ENCODE results near the gene TRAPPC11. TPM values are rescaled to one million over a fixed set of nuclear protein-coding genes. Genes with fewer than 3 reads are reported as not detected.
A peak's percentile ranks its signal among the peaks of the same experiment; 100 is the strongest.

Gene TRAPPC11
- total RNA-seq (10 to 100 TPM; 15.0 to 19.2 (median 16.3) TPM), polyA plus RNA-seq (10 to 100 TPM in 1 of 2 donors, 1 to 10 TPM in 1; 8.6 to 12.1 TPM)

GRCh38 chr4:183659029-183659871 is at the start of gene TRAPPC11, which contains the start of gene RWDD4:
TSS of gene TRAPPC11 (plus strand) at chr4:183659293. CDS start at chr4:183663868, 4,575 bp downstream.
TSS of gene RWDD4 (minus strand) at chr4:183659185. CDS start at chr4:183658952, 233 bp downstream.
- FAIRE-seq: no peak

GRCh38 chr4:183610033-183610432 is 49.1 kb upstream of the TRAPPC11 start:
- intact Hi-C loops (cut with DNase I): no loop called here
- Histone ChIP-seq H3K36me3 (no peaks in the 10 kb centered on the region), H3K9me3 (no peaks in the 10 kb centered on the region), H3K4me3 (no peak overlapping the region), H3K27me3 (no peaks in the 10 kb centered on the region), H3K4me1 (peaks cover 0 to 3% (median 0%) of the 10 kb centered on the region in 3 donors), H3K27ac (no peak overlapping the region)
- FAIRE-seq (no peak), DNase-seq (no peak), ATAC-seq (no peak)
- 92 to 95% methylated on average over 2 of the region's 2 CpGs for WGBS, 2 donors
- TF ChIP-seq CTCF (IDR thresholded peaks at IDR 0.05): no peak

More at GRCh38 chr4:183659029-183659871, at the start of gene TRAPPC11, which contains the start of gene RWDD4:
- no peaks in the 10 kb centered on the region for H3K9me3 ChIP-seq
- peak within 1 kb of the TSS; percentile 71 to 92 (median 88) for H3K27ac ChIP-seq
- no peaks in the 10 kb centered on the region for H3K27me3 ChIP-seq
- H3K36me3 ChIP-seq: no peaks in the 10 kb centered on the region
- peak within 1 kb of the TSS; percentile 69 to 98 (median 90) for H3K4me3 ChIP-seq
- intact Hi-C loops (cut with DNase I): no loop called here
- ATAC-seq (peak; percentile 99 to 100 (median 99)), DNase-seq (peak; percentile 93 to 98 (median 98))
- peak in 1 of 4 donors; percentile 30 for TF ChIP-seq CTCF (IDR thresholded peaks at IDR 0.05)
- peaks cover 11 to 18% (median 14%) of the 10 kb centered on the region in 3 donors for H3K4me1 ChIP-seq
- 0% methylated on average over 47 to 57 of the region's 63 CpGs for WGBS, 2 donors

GRCh38 chr4:183610613-183611012 is 48.5 kb upstream of the TRAPPC11 start:
- intact Hi-C loops (cut with DNase I): no loop called here
- Histone ChIP-seq H3K4me1 (peaks cover 0 to 3% (median 0%) of the 10 kb centered on the region in 3 donors), H3K9me3 (no peaks in the 10 kb centered on the region), H3K27ac (no peak overlapping the region), H3K36me3 (no peaks in the 10 kb centered on the region), H3K4me3 (no peak overlapping the region), H3K27me3 (no peaks in the 10 kb centered on the region)
- FAIRE-seq: no peak
- no peak for DNase-seq
- no peak for TF ChIP-seq CTCF (IDR thresholded peaks at IDR 0.05)
- ATAC-seq: no peak
- 43 to 49% methylated on average over 7 of the region's 7 CpGs for WGBS, 2 donors

- no peak for TF ChIP-seq CTCF (IDR thresholded peaks at IDR 0.05)
- intact Hi-C loops (cut with DNase I): no loop called here
- ATAC-seq (no peak), DNase-seq (no peak), FAIRE-seq (no peak)
- H3K4me1 ChIP-seq: peaks cover 0 to 3% (median 0%) of the 10 kb centered on the region in 3 donors
- H3K27me3 ChIP-seq: no peaks in the 10 kb centered on the region
- 77 to 79% methylated on average over 15 of the region's 15 CpGs for WGBS, 2 donors
- H3K9me3 ChIP-seq: no peaks in the 10 kb centered on the region
- no peak overlapping the region for H3K4me3 ChIP-seq
- no peak overlapping the region for H3K27ac ChIP-seq
- H3K36me3 ChIP-seq: no peaks in the 10 kb centered on the region
Observed at GRCh38 chr4:183611210-183611830, 47.8 kb upstream of the TRAPPC11 start.

Data from pancreas (tissue), 10 donors.